NCI-H187 (cell line): ENCODE results near the gene APLP2.
A peak's percentile ranks its signal among the peaks of the same experiment; 100 is the strongest.
"Not testable (repeated sequence)": the region's sequence is repeated elsewhere in the genome, so short reads cannot be mapped to it uniquely, and the experiment has no call there.

Experiments
- DNase-seq, 2 experiments: peaks; one replicate each; lab custom pipeline; 2025; lab: John Stamatoyannopoulos, UW

APLP2 gene

GRCh38 chr11:130061017-130061416 is 8.7 kb upstream of the APLP2 start:
- DNase-seq, result no peak

- DNase-seq, result no peak
Observed at GRCh38 chr11:130062026-130062425, 7.7 kb upstream of the APLP2 start.

GRCh38 chr11:130063451-130063850 is 6.2 kb upstream of the APLP2 start:
- DNase-seq, result no peak

- no peak for DNase-seq
Observed at GRCh38 chr11:130064596-130064995, 5.1 kb upstream of the APLP2 start.

GRCh38 chr11:130066338-130066737 is 3.4 kb upstream of the APLP2 start:
- DNase-seq, result no peak

- DNase-seq, result no peak
Observed at GRCh38 chr11:130068546-130068985, 1.1 kb upstream of the APLP2 start.

- peak; percentile 62 to 77 for DNase-seq
Observed at GRCh38 chr11:130068986-130069658, 572 bp upstream of the APLP2 start.

- no peak for DNase-seq
Observed at GRCh38 chr11:130070109-130070845, 583 bp downstream of the APLP2 start.

- DNase-seq, result no peak
Observed at GRCh38 chr11:130070846-130071200, 1.1 kb downstream of the APLP2 start.

GRCh38 chr11:130071211-130071712 is 1.6 kb downstream of the APLP2 start:
- DNase-seq, result no peak

- DNase-seq, result no peak
Observed at GRCh38 chr11:130074736-130075135, 5.0 kb downstream of the APLP2 start.

- no peak for DNase-seq
Observed at GRCh38 chr11:130076778-130077481, 7.2 kb downstream of the APLP2 start.

- DNase-seq, result no peak
Observed at GRCh38 chr11:130077671-130078070, 8.0 kb downstream of the APLP2 start.

- DNase-seq, result no peak
Observed at GRCh38 chr11:130078080-130078479, 8.4 kb downstream of the APLP2 start.

GRCh38 chr11:130085671-130086290 is 16.1 kb downstream of the APLP2 start:
- DNase-seq, result no peak

- DNase-seq, result no peak
Observed at GRCh38 chr11:130086669-130087068, 17.0 kb downstream of the APLP2 start.

- DNase-seq, result no peak
Observed at GRCh38 chr11:130087294-130087926, 17.7 kb downstream of the APLP2 start.

- DNase-seq, result no peak
Observed at GRCh38 chr11:130088217-130088616, 18.5 kb downstream of the APLP2 start.

- no peak for DNase-seq
Observed at GRCh38 chr11:130088919-130089673, 19.4 kb downstream of the APLP2 start.

- no peak for DNase-seq
Observed at GRCh38 chr11:130089674-130090073, 20.0 kb downstream of the APLP2 start.

- DNase-seq, result not testable (repeated sequence)
Observed at GRCh38 chr11:130090517-130090916, 20.8 kb downstream of the APLP2 start.
